Fibroblast of pulmonary artery (primary cell): ENCODE measurements around the gene GLUD1.

Experiments
- DNase-seq: peaks from one replicate; pipeline ENCODE4 v3.0.0-alpha.2; 2010; ENCODE audit warnings: low read depth
- H3K4me3 ChIP-seq: replicated peaks from 2 replicates; pipeline ENCODE4 v1.5.1; 2011; ENCODE audit warnings: low read depth, mild to moderate bottlenecking, control low read depth, low read length, moderate library complexity
- TF ChIP-seq, protein P1 (sequence below): IDR thresholded peaks from 2 replicates; pipeline ENCODE4 v1.5.1; 2011; ENCODE audit warnings: mild to moderate bottlenecking, control low read depth, low read length, inconsistent platforms; ENCODE audit errors: missing control alignments

Gene GLUD1

DNA sequence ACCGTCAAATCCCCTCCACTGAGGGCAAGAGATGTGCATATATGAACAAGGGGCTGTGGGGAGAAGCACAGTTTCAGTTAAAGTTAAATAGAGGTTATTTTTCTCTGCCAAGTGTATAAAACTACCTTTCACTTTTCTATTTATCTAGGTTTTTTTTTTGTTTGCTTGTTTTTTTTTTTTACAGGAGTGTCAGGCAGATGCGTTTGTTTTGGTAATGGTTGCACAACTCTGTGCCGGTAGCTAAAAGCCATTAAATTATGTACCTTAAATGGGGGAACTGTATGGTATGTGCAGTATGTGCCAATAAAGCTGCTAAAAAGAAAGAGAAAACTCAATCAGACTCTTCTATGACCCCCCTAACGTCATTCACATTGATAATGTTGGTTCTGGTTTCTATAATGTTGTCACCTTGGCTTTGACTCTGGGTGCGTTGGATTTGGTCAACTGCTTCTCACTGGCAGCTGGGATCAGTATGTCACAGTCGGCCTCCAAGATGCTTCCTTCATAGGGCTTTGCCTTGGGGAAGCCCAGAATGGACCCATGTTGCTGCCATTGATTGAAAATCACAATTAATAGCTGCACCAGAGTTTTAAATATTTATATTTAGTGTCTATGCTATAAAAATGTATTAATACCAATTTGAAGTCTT lies 34.2 kb downstream of the GLUD1 start:
- TF ChIP-seq, protein P1, sequence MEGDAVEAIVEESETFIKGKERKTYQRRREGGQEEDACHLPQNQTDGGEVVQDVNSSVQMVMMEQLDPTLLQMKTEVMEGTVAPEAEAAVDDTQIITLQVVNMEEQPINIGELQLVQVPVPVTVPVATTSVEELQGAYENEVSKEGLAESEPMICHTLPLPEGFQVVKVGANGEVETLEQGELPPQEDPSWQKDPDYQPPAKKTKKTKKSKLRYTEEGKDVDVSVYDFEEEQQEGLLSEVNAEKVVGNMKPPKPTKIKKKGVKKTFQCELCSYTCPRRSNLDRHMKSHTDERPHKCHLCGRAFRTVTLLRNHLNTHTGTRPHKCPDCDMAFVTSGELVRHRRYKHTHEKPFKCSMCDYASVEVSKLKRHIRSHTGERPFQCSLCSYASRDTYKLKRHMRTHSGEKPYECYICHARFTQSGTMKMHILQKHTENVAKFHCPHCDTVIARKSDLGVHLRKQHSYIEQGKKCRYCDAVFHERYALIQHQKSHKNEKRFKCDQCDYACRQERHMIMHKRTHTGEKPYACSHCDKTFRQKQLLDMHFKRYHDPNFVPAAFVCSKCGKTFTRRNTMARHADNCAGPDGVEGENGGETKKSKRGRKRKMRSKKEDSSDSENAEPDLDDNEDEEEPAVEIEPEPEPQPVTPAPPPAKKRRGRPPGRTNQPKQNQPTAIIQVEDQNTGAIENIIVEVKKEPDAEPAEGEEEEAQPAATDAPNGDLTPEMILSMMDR: no peak
- H3K4me3 ChIP-seq: no peak overlapping the region
- no peak for DNase-seq

DNA sequence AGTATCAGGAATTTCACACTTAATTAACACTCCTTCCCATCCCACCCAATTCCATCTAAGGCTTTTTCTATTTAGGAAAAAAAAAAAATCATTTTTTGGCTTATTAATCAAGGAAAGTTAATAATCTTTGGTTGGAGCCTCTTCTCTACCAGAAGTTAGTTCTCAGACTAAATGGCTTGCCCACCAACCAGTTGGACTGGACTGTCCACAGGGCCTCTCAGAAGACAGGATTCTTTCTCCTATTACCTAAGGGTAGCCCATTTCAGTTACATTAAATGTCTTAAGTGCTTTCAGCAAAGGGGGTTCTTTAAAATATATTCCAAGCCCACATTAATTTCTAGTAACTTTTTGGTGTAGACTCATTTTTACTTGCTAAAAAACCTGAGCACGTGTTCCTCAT lies 35.2 kb downstream of the GLUD1 start:
- TF ChIP-seq, protein P1: no peak

DNA sequence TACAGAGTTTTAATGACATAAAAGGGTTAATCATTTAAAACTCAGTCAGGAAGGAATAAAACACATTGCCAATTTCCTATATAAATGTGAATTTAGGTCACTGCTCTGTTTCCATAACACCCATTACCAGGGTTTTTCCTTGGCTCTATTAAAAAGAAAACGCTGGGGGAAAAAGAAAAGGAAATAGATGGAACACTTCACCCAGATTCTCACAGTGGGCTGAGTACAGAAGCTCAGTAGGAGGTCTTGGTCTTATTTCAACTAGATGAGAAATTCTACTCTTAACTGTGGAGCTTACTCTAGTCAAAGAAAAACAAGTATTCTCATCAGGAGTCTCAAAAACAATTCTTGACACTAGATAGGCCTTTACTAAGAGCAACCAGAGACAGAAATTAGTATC lies 36.5 kb downstream of the GLUD1 start:
- DNase-seq: no peak
- no peak overlapping the region for H3K4me3 ChIP-seq
- TF ChIP-seq, protein P1: no peak

More for the DNA sequence above, 35.2 kb downstream of the GLUD1 start:
- DNase-seq: no peak
- H3K4me3 ChIP-seq: no peak overlapping the region

DNA sequence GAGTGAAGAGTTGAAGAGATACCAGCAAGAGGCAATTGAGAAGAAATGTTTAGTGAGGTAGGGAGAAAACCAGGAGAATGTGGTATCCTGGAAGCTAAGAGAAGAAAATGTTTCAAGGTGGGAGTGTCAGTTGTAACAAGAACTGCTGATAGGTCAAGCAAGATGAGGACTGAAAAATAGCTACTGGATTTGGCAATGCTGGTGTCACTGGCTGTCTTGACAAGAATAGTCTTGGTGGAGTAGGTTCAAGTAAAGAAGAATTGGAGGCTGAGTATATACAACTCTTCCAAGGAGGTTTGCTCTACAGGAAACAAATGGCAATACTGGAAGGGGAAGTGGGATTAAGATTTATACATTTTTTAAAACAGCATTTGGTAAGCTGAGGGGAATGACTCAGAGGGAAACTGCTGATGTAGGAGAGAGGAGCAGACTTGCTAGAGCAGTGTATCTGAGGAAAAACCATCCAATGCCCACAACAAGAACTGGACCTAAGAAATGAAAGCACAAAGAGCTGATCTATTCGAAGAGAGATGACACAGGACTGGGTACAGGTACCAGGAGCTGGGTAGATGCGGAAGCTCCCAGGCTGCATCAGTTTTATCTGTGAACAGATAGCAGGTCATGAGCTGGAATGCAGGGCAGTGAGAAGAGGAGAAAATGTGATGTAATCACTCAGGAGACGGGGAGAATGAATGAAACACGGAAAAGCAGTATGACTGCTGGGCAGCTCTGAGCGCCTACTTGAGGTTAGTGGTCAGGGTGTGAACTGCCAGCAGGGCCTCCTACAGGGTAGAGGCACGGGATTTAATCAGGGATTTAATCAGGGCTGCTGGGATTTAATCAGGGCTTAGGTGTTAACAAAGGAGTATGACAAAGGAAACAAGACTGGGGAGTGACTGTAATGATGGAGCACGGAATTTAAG lies 40.0 kb downstream of the GLUD1 start:
- no peak overlapping the region for H3K4me3 ChIP-seq
- peak; percentile 61 for DNase-seq
- TF ChIP-seq, protein P1: peak; percentile 46

DNA sequence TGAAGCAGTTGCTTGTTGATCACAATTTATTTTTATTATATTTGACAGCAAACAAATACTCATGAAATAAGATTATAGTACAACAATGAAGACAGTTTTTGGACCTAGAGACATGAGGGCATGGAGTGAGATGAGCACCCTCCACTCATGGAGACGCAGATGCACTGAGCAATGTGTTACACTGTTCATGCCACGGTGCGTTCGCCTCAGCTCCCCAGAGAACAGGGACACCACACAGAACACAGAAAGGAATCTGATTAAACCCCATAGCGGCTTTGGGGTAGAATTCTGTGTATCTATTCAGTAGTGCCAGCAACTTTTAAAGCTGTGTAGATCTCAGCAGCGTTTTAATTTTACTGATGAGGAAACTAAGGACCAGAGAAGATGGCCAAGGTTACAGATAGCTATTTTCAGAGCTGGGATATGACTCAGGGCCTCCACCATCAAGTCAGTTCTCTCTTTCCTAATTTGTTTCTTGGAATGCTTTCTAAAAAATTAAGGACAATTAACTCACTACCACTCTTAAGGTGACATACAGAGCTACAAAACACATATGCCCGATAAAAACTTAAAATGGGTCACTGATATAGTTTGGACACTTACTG lies 41.0 kb downstream of the GLUD1 start:
- TF ChIP-seq, protein P1: no peak
- no peak for DNase-seq
- no peak overlapping the region for H3K4me3 ChIP-seq

DNA sequence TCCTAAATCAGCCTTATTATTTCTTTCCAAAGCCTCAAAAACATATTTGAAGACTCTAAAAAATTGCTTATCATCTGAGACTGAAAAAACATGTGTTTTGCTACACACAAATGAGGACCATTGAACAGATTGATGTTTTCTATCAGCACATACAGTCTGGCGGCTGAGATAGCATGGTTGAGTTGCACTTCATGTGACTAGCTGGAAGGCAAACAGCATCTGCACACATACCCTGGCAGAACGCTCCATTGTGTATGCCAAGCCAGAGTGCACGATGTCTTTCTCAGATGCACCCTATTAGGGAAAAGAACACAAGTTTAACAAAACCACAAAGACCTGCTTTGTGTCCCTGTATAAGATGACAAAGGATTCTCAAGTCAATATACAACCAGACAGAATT lies 41.5 kb downstream of the GLUD1 start:
- no peak for DNase-seq
- TF ChIP-seq, protein P1: no peak
- no peak overlapping the region for H3K4me3 ChIP-seq
